Keratinocyte (primary cell): ENCODE results near the gene UBE2E3. TPM values are rescaled to one million over a fixed set of nuclear protein-coding genes. Genes with fewer than 3 reads are reported as not detected.

Experiments
- DNase-seq: peaks from one replicate; pipeline ENCODE4 v3.0.0-alpha.2; 2011; ENCODE audit warnings: low read depth, missing footprints, low spot score
- FAIRE-seq: peaks from 2 replicates; lab custom pipeline; 2011; peaks lifted over from hg19 to GRCh38; lab: Jason Lieb, UNC
- H2AFZ ChIP-seq: 2 replicates; pipeline ENCODE4 v1.6.0; 2012; ENCODE audit warnings: low read length, control low read depth, inconsistent platforms; ENCODE audit not compliant: control insufficient read depth
- H3K27ac ChIP-seq: 2 replicates; pipeline ENCODE4 v1.5.1; 2011; ENCODE audit warnings: low read length; ENCODE audit not compliant: control insufficient read depth, insufficient read depth
- H3K27me3 ChIP-seq: 3 replicates; pipeline ENCODE4 v1.6.0; 2011; ENCODE audit warnings: low read length; ENCODE audit not compliant: control insufficient read depth, insufficient read depth; ENCODE audit errors: extremely low read depth
- H3K36me3 ChIP-seq, 2 experiments: 2 replicates in 1 of 2; 3 replicates in 1 of 2; pipeline ENCODE4 v1.5.1; 2011; ENCODE audit warnings: low read length in 2 of 2, mild to moderate bottlenecking in 1 of 2; ENCODE audit not compliant: control insufficient read depth in 2 of 2, insufficient read depth in 2 of 2; ENCODE audit errors: extremely low read depth in 1 of 2
- H3K4me1 ChIP-seq: 3 replicates; pipeline ENCODE4 v1.5.1; 2011; ENCODE audit warnings: low read length; ENCODE audit not compliant: control insufficient read depth, insufficient read depth; ENCODE audit errors: extremely low read depth
- H3K4me2 ChIP-seq: 3 replicates; pipeline ENCODE4 v1.6.0; 2011; ENCODE audit warnings: low read depth, low read length; ENCODE audit not compliant: control insufficient read depth, insufficient read depth; ENCODE audit errors: extremely low read depth
- H3K4me3 ChIP-seq, 3 experiments: fragments of 200-600 bp in 1 of 3; sonication (generic) in 1 of 3; 2 replicates in 2 of 3; 3 replicates in 1 of 3; pipeline ENCODE4 v1.5.1; 2011 to 2016; ENCODE audit warnings: low read length in 3 of 3, mild to moderate bottlenecking in 3 of 3, control low read depth in 2 of 3, inconsistent platforms in 1 of 3, low read depth in 1 of 3, mixed read lengths in 1 of 3, mixed run types in 1 of 3, moderate library complexity in 1 of 3; ENCODE audit not compliant: control insufficient read depth in 2 of 3, insufficient read depth in 2 of 3; ENCODE audit errors: extremely low read depth in 1 of 3
- H3K79me2 ChIP-seq: 2 replicates; pipeline ENCODE4 v1.6.0; 2012; ENCODE audit warnings: low read length; ENCODE audit not compliant: control insufficient read depth, insufficient read depth
- H3K9ac ChIP-seq: 3 replicates; pipeline ENCODE4 v1.6.0; 2011; ENCODE audit warnings: low read length; ENCODE audit not compliant: control insufficient read depth, insufficient read depth; ENCODE audit errors: extremely low read depth
- H3K9me1 ChIP-seq: 3 replicates; pipeline ENCODE4 v1.6.0; 2011; ENCODE audit warnings: low read length; ENCODE audit not compliant: control insufficient read depth, insufficient read depth; ENCODE audit errors: extremely low read depth
- H3K9me3 ChIP-seq: 2 replicates; pipeline ENCODE4 v1.5.1; 2012; ENCODE audit warnings: low read depth, low read length; ENCODE audit not compliant: control insufficient read depth
- H4K20me1 ChIP-seq: 3 replicates; pipeline ENCODE4 v1.6.0; 2011; ENCODE audit warnings: low read length; ENCODE audit not compliant: control insufficient read depth, insufficient read depth; ENCODE audit errors: extremely low read depth
- CTCF ChIP-seq, 3 experiments: IDR thresholded peaks in 1 of 3; conservative IDR thresholded peaks in 1 of 3; optimal IDR thresholded peaks in 1 of 3; 2 replicates in 2 of 3; 3 replicates in 1 of 3; pipeline versions ENCODE3 to v1.5.1; 2011; ENCODE audit warnings: low read length in 3 of 3, mild to moderate bottlenecking in 3 of 3, moderate library complexity in 2 of 3, control low read depth in 1 of 3, inconsistent platforms in 1 of 3; ENCODE audit not compliant: insufficient read depth in 2 of 3; ENCODE audit errors: extremely low read depth in 1 of 3
- EZH2 ChIP-seq: IDR thresholded peaks from one replicate; pipeline ENCODE4 v1.6.1; 2012; ENCODE audit warnings: inconsistent platforms, mild to moderate bottlenecking, low read length, moderate library complexity
- dilution Hi-C: fragments of 300-500 bp; cut with MboI; formaldehyde crosslinking; loops from one replicate; pipeline ENCODE4 v1.7.0; 2020; ENCODE audit warnings: low sequenced_read_pairs; ENCODE audit not compliant: extremely low pct_ligation_motif_present
- polyA plus RNA-seq, 5 experiments: library from polyadenylated mRNA; depleted of rRNA in 3 of 5; stranded (reverse) in 3 of 5; stranded (forward) in 1 of 5; unstranded in 1 of 5; fragments of >200 nt; gene quantifications; 1 replicate in 1 of 5; 2 replicates in 3 of 5; 3 replicates in 1 of 5; pipeline versions ENCODE4 v1.2.1 to v1.2.3, GENCODE V29; 2011 to 2012; ENCODE audit warnings: missing spikeins in 2 of 5, low read depth in 1 of 5, low replicate concordance in 1 of 5

Gene UBE2E3
- polyA plus RNA-seq, 1 donor (not counting 4 experiments of a cell fraction or from before 2014, with no cell fraction given) = 91.1 TPM

- no peak overlapping the region for H3K4me2 ChIP-seq
- FAIRE-seq = no peak
- no peak overlapping the region for H2AFZ ChIP-seq
- H3K9me1 ChIP-seq = no peaks in the 10 kb centered on the region
- no peak overlapping the region for H3K9ac ChIP-seq
- H3K4me1 ChIP-seq = peaks cover 4% of the 10 kb centered on the region
- H4K20me1 ChIP-seq = no peaks in the 10 kb centered on the region
- H3K4me3 ChIP-seq = no peak overlapping the region
- dilution Hi-C loops = no loop called here
- H3K9me3 ChIP-seq = no peaks in the 10 kb centered on the region
- H3K27ac ChIP-seq = no peak overlapping the region
- DNase-seq = no peak
- H3K27me3 ChIP-seq = no peaks in the 10 kb centered on the region
- peaks cover 5 to 6% of the 10 kb centered on the region in 2 experiments for H3K36me3 ChIP-seq
- TF ChIP-seq EZH2 = no peak
- peak in 1 of 3 experiments; percentile 11 for TF ChIP-seq CTCF (optimal IDR thresholded peaks at IDR 0.05 in 1 of 3, IDR thresholded peaks at IDR 0.05 in 1 of 3, conservative IDR thresholded peaks at IDR 0.05 in 1 of 3; ENCODE audit: extremely low read depth in 1 of 3, insufficient read depth in 2 of 3, low read length in 3 of 3)
- peaks cover 53% of the 10 kb centered on the region for H3K79me2 ChIP-seq
Observed at GRCh38 chr2:180991361-180991760, 11.0 kb downstream of the UBE2E3 start.

GRCh38 chr2:180991820-180992219, 11.4 kb downstream of the UBE2E3 start:
- Histone ChIP-seq H3K9me1 (no peaks in the 10 kb centered on the region), H3K79me2 (peaks cover 52% of the 10 kb centered on the region), H3K9me3 (no peaks in the 10 kb centered on the region), H3K4me3 (no peak overlapping the region), H3K4me1 (peaks cover 4% of the 10 kb centered on the region), H3K9ac (no peak overlapping the region), H3K27ac (no peak overlapping the region), H3K27me3 (no peaks in the 10 kb centered on the region), H4K20me1 (no peaks in the 10 kb centered on the region), H3K4me2 (no peak overlapping the region), H2AFZ (no peak overlapping the region), H3K36me3 (peaks cover 5 to 6% of the 10 kb centered on the region in 2 experiments)
- dilution Hi-C loops = no loop called here
- TF ChIP-seq CTCF (optimal IDR thresholded peaks at IDR 0.05 in 1 of 3, IDR thresholded peaks at IDR 0.05 in 1 of 3, conservative IDR thresholded peaks at IDR 0.05 in 1 of 3; ENCODE audit: extremely low read depth in 1 of 3, insufficient read depth in 2 of 3, low read length in 3 of 3) = no peak
- no peak for TF ChIP-seq EZH2
- FAIRE-seq = no peak
- DNase-seq = no peak
